MCF 10A (cell line): ENCODE results near the gene FABP1. TPM values are rescaled to one million over a fixed set of nuclear protein-coding genes. Genes with fewer than 3 reads are reported as not detected.

ENCODE experiments used
- BruUV-seq: library from RNA; stranded (reverse); fragments of 400-500 nt; replicated peaks from 2 replicates; lab custom pipeline; 2021; lab: Mats Ljungman, UMichigan
- CTCF ChIA-PET: fragments of 300-600 bp; sonication (Branson Sonifier 250); formaldehyde crosslinking; extraction: SDS; loops from one replicate; lab custom pipeline; 2021; ENCODE audit warnings: antibody characterized with exemption, inconsistent platforms; lab: Yijun Ruan, JAX
- POLR2A ChIA-PET: fragments of 300-600, 350-650 bp; sonication (Branson Sonifier 250); formaldehyde crosslinking; extraction: SDS; loops from one replicate; lab custom pipeline; 2020; ENCODE audit warnings: antibody characterized with exemption, inconsistent platforms; lab: Yijun Ruan, JAX
- DNase-seq: peaks from one replicate; pipeline ENCODE4 v3.0.0-alpha.2; 2018; ENCODE audit not compliant: unreplicated experiment
- H3K27ac Mint-ChIP-seq: one replicate; pipeline ENCODE4 v1.8.0; 2022; ENCODE audit warnings: mild to moderate bottlenecking, low read depth, mixed read lengths; ENCODE audit not compliant: unreplicated experiment
- H3K27me3 Mint-ChIP-seq: one replicate; pipeline ENCODE4 v1.8.0; 2022; ENCODE audit warnings: mixed read lengths; ENCODE audit not compliant: insufficient read depth, unreplicated experiment
- H3K36me3 Mint-ChIP-seq: one replicate; pipeline ENCODE4 v1.8.0; 2022; ENCODE audit warnings: mild to moderate bottlenecking, moderate library complexity, mixed read lengths; ENCODE audit not compliant: insufficient read depth, unreplicated experiment
- H3K4me1 Mint-ChIP-seq: one replicate; pipeline ENCODE4 v1.8.0; 2022; ENCODE audit warnings: mixed read lengths; ENCODE audit not compliant: insufficient read depth, unreplicated experiment
- H3K4me3 Mint-ChIP-seq: one replicate; pipeline ENCODE4 v1.8.0; 2022; ENCODE audit warnings: mild to moderate bottlenecking, moderate library complexity, mixed read lengths; ENCODE audit not compliant: unreplicated experiment
- H3K9me3 Mint-ChIP-seq: one replicate; pipeline ENCODE4 v1.8.0; 2022; ENCODE audit warnings: mixed read lengths; ENCODE audit not compliant: unreplicated experiment
- intact Hi-C: fragments of 100-400 bp; cut with micrococcal nuclease; formaldehyde crosslinking; loops from 2 replicates; pipeline ENCODE4 v1.14.1; 2022
- total RNA-seq: library from RNA; stranded (reverse); gene quantifications from 2 replicates; pipeline ENCODE4 v1.2.3, GENCODE V29; 2022
- TF ChIP-seq, protein P1 (sequence below): fragments of 200-600 bp; IDR thresholded peaks from one replicate; pipeline ENCODE4 v1.8.0; 2022; ENCODE audit warnings: antibody characterized with exemption, mild to moderate bottlenecking; ENCODE audit not compliant: unreplicated experiment

Gene FABP1
- total RNA-seq, 1 experiment from 2014 or later = not detected

DNA sequence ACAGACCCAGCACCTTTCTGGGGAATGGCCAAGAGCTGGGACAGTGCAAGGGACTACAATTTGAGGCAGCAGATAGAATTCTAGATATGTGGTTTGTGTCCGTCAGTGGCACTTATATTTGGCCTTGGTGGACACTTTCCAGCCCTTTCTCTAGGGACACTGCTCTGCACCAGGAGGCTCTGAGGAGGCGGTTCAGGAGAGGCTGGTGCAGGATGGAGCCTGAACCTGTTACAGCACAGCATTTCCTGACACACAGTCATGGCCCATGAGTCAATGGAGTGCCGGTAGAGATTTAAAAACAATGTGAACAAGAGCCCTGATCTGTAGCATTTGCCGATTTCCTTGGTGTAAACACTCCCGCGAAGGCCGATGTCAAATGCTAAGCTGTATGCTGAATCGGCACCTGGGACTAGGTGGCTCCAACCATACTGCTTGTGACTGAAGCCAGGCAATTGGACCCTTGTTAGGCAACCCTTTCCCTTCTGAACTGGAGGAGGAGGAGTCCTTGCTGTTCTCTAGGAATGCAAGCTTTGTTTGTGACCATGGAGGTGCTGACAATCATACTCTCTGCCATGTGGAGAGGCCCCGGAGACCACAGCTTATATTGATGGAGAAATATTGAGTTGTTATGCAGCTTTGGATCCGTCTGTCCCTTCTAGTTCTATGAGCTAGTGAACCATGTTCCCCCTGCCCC is 11.9 kb downstream of the FABP1 start:
- no peak overlapping the region for H3K27ac Mint-ChIP-seq
- intact Hi-C loops = no loop called here
- no peaks in the 10 kb centered on the region for H3K9me3 Mint-ChIP-seq
- H3K4me1 Mint-ChIP-seq = no peaks in the 10 kb centered on the region
- no peak overlapping the region for H3K4me3 Mint-ChIP-seq
- no peaks in the 10 kb centered on the region for H3K36me3 Mint-ChIP-seq
- peaks cover 28% of the 10 kb centered on the region for H3K27me3 Mint-ChIP-seq
- POLR2A ChIA-PET = no interaction called here
- BruUV-seq = no TSS peak
- DNase-seq = no peak
- TF ChIP-seq, protein P1, sequence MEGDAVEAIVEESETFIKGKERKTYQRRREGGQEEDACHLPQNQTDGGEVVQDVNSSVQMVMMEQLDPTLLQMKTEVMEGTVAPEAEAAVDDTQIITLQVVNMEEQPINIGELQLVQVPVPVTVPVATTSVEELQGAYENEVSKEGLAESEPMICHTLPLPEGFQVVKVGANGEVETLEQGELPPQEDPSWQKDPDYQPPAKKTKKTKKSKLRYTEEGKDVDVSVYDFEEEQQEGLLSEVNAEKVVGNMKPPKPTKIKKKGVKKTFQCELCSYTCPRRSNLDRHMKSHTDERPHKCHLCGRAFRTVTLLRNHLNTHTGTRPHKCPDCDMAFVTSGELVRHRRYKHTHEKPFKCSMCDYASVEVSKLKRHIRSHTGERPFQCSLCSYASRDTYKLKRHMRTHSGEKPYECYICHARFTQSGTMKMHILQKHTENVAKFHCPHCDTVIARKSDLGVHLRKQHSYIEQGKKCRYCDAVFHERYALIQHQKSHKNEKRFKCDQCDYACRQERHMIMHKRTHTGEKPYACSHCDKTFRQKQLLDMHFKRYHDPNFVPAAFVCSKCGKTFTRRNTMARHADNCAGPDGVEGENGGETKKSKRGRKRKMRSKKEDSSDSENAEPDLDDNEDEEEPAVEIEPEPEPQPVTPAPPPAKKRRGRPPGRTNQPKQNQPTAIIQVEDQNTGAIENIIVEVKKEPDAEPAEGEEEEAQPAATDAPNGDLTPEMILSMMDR = no peak
- CTCF ChIA-PET = interaction anchor here (2.1 kb wide), 1 partner anchor 21 kb away, joined by 5 read pairs; no protein-coding TSS in a partner anchor

DNA sequence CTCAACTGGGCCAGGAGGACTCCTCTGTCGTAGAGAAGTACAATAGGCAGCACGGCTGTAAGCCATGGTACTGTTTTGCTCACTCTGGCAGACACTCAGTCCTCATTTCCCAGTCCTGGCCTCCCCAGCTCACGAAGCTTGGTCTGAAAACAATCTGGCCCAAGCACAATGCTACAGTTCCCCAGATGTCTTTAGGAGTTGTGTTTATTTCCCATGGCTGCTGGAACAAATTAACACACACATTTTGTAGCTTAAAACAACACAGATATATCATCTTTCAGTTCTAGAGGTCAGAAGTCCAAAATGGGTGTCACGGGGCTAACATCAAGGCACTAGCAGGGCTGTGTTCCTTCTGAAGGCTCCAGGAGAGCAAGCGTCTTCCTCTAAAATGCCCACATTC is 13.0 kb downstream of the FABP1 start:
- no TSS peak for BruUV-seq
- intact Hi-C loops = no loop called here
- Mint-ChIP-seq H3K4me1 (no peaks in the 10 kb centered on the region), H3K27me3 (peaks cover 28% of the 10 kb centered on the region), H3K36me3 (no peaks in the 10 kb centered on the region), H3K4me3 (no peak overlapping the region), H3K9me3 (no peaks in the 10 kb centered on the region), H3K27ac (no peak overlapping the region)
- POLR2A ChIA-PET = no interaction called here
- TF ChIP-seq, protein P1 = no peak
- CTCF ChIA-PET = interaction anchor here (0.9 to 2.1 kb wide), 2 partner anchors 22 to 55 kb away, joined by 4 to 5 read pairs; no protein-coding TSS in a partner anchor
- no peak for DNase-seq

DNA sequence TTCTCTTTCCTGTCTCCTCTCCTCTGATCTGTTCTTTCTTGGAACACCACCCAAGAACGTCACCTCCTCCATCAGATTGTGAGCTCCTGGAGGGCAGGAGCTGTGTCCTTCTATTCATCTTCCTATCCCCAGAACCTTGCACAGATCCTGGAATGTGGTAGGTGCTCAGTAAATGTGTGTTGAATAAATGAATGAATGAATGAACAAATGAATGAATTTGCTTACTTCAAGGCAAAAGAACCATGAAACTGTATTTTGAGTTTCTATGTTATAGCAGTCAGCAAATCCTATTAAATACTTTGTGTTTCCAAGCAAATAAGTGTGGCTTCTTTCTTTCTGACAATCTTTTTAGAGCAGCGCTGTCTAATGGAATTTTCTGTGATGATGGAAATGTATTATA is 14.8 kb downstream of the FABP1 start:
- no TSS peak for BruUV-seq
- CTCF ChIA-PET = interaction anchor here (0.7 to 1.1 kb wide), 3 partner anchors 9 to 64 kb away, joined by 3 read pairs; no protein-coding TSS in a partner anchor
- Mint-ChIP-seq H3K4me1 (no peaks in the 10 kb centered on the region), H3K4me3 (no peak overlapping the region), H3K27ac (no peak overlapping the region), H3K9me3 (no peaks in the 10 kb centered on the region), H3K27me3 (peaks cover 28% of the 10 kb centered on the region), H3K36me3 (no peaks in the 10 kb centered on the region)
- no peak for DNase-seq
- intact Hi-C loops = no loop called here
- POLR2A ChIA-PET = interaction anchor here (0.7 kb wide), 1 partner anchor 121 kb away, joined by 6 read pairs; no protein-coding TSS in a partner anchor
- TF ChIP-seq, protein P1 = no peak

DNA sequence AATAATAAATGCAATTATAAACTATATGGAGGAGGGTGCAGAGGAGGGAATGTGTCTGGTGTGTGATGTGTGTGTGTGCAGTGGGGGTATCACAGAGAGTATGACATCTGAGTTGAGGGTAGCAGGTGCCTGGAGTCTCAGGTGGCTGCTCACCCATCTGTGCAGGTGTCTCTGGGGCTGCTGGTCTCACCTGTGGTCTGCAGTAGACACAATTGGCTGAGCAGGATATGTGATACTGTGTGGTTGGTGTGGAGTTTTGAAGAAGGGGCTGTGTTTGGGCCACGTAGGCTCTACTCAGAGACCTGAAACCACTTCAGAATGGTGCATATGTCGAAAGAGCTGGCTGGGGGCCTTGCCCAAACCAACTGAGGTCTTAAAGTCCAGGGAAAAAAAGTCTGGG is 17.0 kb downstream of the FABP1 start:
- no peaks in the 10 kb centered on the region for H3K9me3 Mint-ChIP-seq
- no peaks in the 10 kb centered on the region for H3K4me1 Mint-ChIP-seq
- ChIA-PET CTCF (interaction anchor here (0.6 to 1.2 kb wide), 3 partner anchors 15 to 50 kb away, joined by 3 read pairs; no protein-coding TSS in a partner anchor), POLR2A (no interaction called here)
- peaks cover 12% of the 10 kb centered on the region for H3K27me3 Mint-ChIP-seq
- no peaks in the 10 kb centered on the region for H3K36me3 Mint-ChIP-seq
- DNase-seq = no peak
- TF ChIP-seq, protein P1 = no peak
- no TSS peak for BruUV-seq
- no peak overlapping the region for H3K4me3 Mint-ChIP-seq
- intact Hi-C loops = no loop called here
- no peak overlapping the region for H3K27ac Mint-ChIP-seq
